Mesenteric fat pad (tissue), 1 donor: Measurements from ENCODE around the gene TBC1D14. TPM values are rescaled to one million over a fixed set of nuclear protein-coding genes. Genes with fewer than 3 reads are reported as not detected.

Experiments used
- DNase-seq: peaks from one replicate; pipeline ENCODE4 v3.0.0-alpha.2; 2020; ENCODE audit warnings: low spot score
- long read RNA-seq: library from polyadenylated mRNA; unstranded; transcript quantifications from one replicate; pipeline ENCODE4 v2.0.0, GENCODE V29; 2020
- total RNA-seq: library from RNA; stranded (reverse); fragmentation: NEBNext Ultra II Directional; extraction: Animal tissue kit (Norgen Biotek cat#: 25700); gene quantifications from one replicate; pipeline ENCODE4 v1.2.1, GENCODE V29; 2021
- donor health status: DM: yes; HTN: yes; CAD: no.

TBC1D14 gene, protein sequence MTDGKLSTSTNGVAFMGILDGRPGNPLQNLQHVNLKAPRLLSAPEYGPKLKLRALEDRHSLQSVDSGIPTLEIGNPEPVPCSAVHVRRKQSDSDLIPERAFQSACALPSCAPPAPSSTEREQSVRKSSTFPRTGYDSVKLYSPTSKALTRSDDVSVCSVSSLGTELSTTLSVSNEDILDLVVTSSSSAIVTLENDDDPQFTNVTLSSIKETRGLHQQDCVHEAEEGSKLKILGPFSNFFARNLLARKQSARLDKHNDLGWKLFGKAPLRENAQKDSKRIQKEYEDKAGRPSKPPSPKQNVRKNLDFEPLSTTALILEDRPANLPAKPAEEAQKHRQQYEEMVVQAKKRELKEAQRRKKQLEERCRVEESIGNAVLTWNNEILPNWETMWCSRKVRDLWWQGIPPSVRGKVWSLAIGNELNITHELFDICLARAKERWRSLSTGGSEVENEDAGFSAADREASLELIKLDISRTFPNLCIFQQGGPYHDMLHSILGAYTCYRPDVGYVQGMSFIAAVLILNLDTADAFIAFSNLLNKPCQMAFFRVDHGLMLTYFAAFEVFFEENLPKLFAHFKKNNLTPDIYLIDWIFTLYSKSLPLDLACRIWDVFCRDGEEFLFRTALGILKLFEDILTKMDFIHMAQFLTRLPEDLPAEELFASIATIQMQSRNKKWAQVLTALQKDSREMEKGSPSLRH
- 54.3 TPM for total RNA-seq
- long read RNA-seq, full-length matches to known transcripts, result 12 of 54 reads
- long read RNA-seq, partial matches to known transcripts, result 35 of 54 reads
- long read RNA-seq, other reads (novel, unspliced or antisense), result 7 of 54 reads

DNA sequence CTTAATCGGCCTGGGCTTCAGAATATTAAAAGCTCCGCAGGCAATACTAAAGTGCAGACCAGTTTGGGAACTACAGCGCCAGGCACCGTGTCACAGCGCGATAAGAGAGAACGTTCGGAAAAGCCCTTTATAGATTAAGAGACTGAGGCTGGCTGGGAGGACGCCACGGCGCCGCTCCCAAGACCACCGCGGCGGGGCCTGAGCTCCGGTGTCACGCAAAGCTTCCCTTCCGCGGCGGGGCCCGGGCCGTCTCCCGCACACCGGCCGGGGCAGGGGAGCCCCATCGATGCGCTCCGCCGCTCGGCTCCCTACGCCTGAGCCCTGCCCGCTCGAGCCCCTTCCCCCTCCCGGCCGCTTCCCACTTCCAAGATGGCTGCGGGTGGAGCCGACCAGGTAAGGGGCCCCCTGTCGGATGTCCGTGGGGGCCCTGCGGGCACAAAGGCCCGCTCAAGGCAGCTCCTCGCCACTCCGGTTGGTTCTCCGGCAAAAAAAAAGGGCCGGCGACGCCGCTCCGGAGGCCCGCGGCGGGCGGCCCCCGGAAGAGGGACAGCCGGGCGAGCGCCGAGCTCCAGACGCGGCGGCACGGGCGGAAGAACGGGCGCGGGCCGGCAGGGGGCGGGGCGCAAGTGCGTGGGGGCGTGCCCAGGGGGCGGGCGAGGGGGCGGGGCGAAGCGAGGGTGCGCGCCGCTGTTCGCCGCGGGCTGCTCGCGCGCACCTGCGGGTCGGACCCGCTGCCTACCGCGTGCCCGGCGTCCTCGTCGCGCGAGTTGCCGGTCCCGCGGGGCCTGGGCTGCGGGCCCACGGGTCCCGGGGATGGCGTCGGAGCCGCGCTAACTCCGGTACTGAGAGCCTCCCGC lies at the start of gene TBC1D14:
TSS of gene TBC1D14 (plus strand) at position 714 of the 857 bp plus-strand sequence. CDS start 13,564 bp downstream, outside the sequence.
- DNase-seq, result peak; percentile 96

DNA sequence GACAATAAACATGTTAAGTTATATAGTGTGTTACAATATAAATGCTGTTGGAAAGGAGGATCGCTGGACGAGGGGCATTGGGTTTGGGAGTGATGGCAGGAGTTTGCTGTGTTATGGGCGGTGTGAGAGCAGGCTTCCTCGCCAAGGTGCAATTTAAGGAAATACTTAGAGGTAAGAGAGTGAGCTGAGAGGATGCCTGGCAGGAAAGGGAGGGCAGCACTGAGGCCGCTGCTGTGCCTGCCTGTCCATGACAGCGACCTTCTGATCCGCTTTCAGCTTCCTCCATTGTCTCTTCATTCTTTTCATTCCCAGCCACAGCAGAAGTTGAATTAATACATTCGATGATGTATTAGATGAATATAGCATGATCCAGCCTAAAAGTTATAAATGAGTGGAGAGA lies 41.2 kb upstream of the TBC1D14 start:
- no peak for DNase-seq

DNA sequence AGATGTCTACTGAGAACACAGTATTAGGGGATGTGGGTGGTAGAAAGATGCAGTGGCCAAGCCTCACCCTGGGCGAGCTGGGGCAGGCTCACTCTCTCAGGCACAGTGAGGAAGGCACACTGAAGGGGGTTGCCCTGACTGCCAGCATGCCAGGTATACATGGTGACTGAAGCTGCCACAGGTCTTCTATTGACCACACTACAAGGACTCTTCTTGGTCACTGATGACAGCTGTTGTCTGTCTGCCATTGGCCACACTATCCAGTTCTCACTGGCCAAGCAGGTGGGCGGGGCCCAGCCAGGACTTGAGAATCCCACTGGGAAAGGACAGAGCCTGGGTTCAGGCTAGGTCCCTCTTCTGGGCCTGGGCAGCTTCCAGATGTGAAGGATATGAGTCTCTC lies 39.7 kb upstream of the TBC1D14 start:
- DNase-seq, result no peak

DNA sequence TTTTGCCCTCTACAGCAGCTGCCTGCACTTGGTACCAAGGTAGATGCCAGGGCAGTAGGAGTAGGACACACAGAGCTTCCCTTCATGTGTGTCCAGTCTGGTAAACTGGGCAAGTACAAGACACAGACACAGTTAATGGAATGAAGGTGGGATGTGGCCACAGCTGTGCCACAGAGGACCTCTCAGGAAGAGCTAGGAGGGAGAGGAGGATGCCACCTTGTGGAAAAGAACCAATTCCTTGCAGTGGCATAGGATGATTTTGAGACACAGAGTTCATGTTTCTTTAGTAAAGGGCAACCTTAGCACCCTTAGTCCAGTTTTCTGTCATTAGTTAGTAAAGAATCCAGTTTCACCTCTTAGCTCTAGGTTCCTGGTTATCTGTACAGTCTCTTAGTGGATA lies 36.3 kb upstream of the TBC1D14 start:
- no peak for DNase-seq

DNA sequence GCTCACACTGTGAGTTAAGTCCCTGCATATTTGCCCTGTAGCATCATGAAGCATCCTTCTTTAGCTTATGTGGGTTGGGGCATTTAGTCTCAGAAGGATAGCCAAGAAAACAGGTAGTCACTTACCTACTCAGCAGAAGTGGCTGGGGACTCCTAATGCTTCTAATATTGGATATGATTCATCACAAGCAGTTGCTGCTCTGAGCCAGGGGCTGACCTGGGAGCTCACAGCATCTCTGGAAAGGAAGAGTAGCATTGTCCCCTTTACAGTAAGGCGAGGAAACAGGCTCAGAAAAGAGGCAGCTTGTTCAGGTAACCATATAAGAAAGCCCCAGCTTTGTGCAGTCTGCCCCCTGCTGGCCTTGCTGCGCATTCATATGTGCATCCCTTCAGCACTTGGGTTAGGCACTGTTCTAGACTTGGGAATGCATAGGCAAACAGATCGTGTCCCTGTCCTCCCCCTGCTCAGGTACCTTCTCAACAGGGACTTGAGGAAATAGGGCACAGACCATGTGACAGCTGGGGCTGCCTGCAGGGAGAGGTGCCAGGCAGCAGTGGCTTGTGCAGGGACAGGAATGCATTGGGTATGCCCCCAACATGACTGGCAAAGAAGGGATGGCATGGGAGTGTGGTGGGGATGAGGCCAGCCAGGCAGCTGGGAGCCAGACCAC lies 35.7 kb upstream of the TBC1D14 start:
- no peak for DNase-seq

DNA sequence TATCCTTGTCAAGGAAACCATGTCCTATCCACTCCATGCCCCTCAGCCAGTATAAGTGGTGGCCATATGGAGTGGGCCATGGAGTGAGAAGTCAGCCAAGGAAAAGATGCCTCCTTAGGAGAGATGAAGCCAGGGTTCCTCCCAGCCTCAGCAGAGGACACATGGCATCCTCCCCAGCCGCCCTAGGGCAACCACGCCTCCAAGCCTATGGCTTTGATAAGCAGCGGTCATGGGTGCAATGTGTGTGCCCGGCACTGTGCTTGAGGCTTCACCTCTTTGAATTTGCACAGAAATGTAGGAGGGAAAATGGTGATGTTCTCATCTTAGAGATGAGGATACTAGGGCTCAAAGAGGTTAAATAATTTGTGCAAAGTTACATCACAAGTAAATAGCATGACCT lies 34.6 kb upstream of the TBC1D14 start:
- DNase-seq, result no peak

DNA sequence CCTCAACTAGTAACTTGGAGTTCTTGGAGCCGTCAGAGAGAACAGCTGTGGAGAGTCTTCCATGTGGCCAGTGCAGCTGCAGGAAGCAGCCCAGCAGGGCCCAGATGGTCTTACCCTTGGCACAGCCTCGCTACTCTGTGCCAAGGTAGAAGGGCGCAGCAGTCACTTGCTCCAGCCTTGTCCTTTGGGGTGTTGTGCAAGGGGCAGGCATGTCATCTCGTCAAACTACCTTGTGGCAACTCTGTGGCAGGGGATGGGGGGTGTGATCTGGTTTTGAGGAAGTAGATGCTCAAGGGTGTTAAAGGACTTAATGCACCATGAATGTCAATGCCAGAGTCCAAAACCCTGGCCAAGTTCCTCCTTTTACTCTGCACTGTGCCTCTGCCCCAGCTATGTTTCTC lies 34.2 kb upstream of the TBC1D14 start:
- DNase-seq, result no peak

DNA sequence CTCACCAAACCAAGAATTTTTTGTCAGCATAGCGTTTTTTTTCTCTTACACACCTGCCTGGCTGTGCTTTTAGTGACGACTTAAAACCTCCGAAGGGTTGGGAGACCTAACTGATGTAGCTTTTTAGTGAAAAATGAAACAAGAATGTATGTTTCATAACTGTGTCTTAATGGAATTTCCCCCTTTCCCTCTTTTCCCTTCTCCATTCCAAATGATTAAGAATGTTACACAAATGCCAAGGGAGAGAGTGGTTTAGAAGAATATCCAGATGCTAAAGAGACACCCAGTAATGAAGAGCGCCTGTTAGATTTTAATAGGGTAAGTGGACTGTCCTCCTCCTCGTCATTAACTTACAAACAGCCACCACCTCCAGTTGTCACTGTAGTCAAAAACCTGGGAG lies 33.2 kb upstream of the TBC1D14 start:
- no peak for DNase-seq

DNA sequence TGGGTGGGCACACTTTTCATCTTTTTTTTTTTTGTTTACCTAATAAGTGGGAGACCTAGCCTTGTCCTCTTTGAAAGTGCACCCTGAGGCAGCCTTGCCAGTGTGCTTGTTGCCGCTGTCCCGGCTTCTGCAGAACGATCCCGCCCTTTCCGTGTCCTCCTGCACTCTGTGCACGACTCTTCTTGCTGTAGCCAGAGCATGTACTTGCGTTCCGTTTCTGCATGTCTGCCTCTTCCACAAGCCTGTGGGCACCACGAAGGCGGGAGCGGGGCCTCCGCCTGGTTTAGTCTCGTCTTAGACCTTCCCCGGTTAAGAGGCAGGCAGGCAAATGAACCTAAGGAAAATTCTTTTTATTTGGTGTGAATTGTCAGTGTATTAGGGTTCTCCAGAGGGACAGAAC lies 32.6 kb upstream of the TBC1D14 start:
- DNase-seq, result no peak

DNA sequence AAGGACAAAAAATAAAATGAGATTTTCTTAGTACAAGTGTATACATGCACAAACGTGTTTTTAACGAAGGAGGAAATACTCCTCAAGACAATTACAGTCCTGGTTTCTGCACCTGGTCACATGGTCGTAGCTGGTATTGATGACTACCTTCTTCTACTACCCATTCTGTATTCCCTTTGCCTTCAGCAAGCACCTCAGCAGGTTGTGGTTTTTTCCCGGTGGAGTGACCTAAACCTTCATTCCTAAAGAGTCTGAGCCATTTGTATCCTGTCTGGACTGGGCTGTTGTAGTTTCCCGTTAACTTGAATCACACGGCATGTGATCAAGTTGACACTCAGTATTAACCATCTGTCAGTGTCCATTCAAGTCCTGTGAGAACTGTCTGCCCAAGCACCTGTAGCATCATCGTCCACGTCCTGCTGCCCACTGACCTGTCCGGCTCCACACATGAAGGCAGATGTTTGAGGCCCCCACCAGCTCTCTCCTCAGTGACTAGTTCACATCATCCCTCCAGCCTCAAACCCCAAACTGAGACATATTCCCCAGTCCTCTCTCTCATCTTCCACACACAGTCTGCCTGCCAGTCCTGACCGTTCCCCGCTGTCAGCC lies 31.1 kb upstream of the TBC1D14 start:
- DNase-seq, result no peak

DNA sequence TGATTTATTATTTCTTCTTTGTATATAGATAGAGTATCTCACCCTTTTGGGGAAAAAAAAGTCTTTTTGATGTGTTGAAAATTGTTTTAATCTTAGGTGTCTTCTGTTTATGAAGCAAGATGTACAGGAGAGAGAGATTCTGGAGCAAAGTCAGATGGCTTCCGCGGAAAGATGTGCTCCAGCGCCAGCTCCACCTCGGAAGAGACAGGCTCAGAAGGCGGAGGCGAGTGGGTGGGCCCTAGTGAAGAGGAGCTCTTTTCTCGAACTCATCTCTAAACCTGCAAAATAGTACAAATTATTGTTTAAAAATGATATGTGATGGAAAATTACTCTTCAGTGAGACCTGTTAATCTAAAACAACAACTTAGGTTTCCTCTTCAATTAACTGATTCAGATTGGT lies 28.9 kb upstream of the TBC1D14 start:
- no peak for DNase-seq

DNA sequence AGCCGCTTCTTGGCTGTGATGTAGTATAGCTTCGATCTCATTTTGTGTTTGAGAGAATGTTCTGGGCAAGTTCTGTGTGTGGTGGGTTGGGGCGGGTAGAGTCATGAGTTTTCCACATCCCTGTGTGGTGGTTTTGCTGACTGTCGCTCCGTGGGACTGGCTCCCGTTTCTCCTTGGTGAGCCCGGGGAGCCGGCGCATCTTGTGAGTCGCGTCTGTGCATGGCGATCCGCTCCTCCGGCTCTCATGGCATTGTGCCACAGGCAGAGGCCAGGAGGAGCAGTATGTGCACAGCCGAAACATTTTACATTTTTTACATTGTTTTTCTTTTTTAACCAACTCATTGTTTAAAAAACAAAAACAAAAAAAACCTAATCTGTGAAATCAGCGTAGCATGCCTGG lies 27.7 kb upstream of the TBC1D14 start:
- peak; percentile 41 for DNase-seq

DNA sequence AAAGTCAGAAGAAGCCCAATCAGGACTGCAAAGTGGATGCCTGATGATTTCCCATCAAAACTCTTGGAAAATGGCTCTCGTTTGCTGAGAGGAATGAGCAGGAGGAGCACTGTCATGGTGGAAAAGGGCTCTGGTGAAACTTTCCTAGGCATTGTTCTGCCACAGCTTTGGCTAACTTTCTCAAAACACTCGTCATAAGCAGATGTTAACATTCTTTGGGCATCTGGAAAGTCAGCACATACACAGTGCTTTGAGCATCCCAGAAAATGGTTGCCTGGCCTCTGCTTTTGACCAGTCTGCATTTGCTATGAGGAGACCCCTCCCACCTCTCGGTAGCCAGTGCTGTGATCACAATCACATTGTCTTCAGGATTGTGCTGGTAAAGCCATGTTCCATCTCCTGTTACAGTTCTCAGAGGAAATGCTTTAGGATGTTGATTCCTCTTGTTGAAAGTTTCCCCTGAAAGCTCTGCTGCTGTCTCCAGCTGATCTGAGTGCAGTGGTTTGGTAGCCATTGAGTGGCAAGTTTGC lies 25.2 kb upstream of the TBC1D14 start:
- no peak for DNase-seq

DNA sequence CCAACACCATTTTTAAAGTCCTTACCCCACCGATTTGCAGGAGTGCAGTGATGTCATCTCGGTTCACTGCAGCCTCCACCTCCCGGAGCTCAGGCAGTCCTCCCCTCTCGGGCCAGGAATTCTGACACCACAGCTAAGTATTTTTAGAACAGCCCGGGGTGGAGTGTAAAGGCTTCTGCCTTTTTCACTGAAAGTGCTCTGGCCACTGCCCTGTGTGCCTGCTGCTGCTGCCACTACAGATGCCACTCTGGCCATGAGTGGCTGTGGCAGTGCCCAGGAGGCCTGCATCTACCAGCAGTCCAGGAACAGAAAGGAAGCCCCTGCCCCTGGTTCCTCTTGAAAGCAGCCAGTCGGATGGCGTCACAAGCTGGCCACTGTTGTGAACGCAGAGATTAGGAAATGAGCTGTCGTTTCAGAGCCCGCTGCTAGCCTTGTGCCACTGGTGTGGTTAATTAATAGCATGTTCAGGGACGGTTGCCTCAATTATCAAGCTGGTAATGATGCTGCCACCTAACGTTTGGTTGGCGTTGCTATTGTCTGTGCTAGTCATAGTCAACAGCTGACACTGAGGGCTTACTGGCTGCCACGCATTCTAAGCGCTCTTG lies 23.6 kb upstream of the TBC1D14 start:
- DNase-seq, result no peak

DNA sequence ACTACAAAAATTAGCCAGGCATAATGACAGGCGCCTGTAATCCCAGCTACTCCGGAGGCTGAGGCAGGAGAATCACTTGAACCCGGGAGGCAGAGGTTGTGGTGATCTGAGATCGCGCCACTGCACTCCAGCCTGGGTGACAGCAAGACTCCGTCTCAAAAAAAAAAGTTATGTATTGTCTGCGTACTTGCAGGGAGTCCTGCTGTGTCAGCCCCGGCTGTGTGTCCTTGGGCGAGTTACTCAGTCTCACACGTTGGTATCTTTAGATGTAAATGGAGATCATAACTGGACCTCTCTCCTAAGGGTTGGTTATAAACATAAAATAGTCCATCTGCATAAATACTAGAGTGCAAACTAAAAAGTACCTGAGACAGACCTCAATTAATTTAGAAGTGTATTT lies 22.7 kb upstream of the TBC1D14 start:
- DNase-seq, result no peak

DNA sequence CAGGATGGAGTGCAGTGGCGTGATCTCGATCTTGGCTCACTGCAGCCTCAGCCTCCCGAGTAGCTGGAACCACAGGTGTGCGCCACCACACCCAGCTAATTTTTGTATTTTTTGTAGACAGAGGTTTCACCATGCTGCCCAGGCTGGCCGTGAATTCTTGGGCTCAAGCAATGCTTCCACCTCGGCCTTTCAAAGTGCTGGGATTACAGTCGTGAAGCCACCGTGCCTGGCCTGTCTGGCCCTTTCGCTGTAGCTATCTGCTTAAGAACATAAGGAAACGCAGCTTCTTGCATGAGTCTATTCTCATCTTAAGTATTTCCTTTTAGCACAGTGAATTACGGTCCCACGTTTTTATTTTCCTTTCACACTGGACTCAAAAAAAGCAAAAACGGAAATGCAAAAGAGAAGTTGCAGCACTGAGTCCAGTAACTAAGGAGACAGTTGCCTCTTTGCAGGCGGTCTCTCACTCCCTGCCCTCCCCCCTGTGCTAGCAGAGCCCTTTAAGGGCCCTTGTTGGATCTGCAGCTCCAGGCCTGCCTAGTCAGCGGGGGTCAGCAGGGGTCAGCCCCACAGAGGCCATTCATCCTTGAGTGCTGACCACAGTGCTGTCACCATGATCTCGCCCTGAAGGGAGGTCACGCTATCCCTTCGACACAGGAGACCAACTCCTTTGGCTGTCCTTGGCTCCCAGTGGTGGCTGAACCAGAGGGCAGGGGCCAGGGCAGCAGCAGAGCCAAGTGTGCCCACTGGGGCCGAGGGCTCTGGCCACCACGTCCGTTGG lies 21.8 kb upstream of the TBC1D14 start:
- DNase-seq, result no peak

DNA sequence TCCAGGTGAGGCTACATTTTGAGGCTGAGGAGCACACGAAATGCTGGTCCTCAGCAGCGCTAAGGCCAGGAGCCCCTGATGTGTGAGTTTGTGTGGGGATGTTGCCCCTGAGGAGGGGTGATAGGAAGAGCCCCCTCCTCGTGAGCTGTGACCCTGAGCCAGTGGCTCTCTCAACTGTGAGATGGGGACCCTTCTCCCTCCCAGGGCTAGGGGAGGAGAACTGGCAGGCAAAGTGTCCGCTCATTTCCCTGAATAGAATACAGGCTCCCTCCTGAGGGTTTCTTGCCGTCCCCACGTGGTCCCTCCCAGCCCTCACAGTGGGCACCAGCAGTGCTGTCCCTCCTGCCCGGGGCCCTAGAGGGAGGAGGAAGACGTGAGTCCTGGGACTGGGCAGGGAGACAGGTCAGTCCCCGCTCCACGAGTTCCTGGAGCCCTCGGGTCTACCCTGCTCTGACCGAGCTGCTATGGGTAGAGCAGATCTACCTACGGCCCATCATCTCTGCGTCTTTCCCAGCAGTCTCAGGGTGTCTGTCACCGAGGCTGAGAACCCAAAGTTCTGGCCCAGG lies 21.0 kb upstream of the TBC1D14 start:
- no peak for DNase-seq

DNA sequence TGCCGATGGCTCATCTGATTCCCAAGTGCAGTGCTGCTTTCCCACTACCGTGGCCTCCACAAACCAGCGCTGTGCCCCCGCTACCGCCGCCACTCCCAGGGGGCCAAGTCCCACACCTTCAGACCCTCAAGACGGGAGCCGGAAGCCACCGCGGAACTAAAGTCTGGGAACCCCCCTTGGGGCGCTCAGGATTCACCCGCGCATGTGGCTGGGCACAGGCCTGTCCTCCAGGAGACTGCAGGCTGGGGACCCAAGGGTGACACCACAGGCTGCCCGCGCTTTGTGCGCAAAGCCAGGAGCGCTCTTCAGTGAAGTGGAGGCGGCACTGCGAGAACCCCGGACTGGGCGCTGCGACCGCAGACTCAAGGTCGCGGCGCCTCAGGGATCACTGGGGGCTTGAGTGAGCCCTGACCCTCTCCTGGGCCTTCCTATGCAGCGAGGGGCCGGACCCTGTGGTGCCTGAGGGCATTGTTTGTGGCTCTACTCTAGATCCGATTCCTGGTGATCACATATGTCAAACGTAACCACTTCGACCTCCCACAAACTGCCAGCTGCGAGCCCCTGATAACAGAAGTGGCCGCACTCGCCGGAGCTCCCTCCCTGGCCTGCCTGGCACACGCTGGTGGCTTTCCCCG lies 20.4 kb upstream of the TBC1D14 start:
- DNase-seq, result no peak
